GOT3 (cell line): ENCODE measurements around the gene GPN2.
A peak's percentile ranks its signal among the peaks of the same experiment; 100 is the strongest.
"Not testable (repeated sequence)": the region's sequence is repeated elsewhere in the genome, so short reads cannot be mapped to it uniquely, and the experiment has no call there.

Experiments used
- DNase-seq: peaks from one replicate; lab custom pipeline; 2025; ENCODE audit warnings: mixed read lengths; lab: John Stamatoyannopoulos, UW

Gene GPN2

GRCh38 chr1:26900815-26901511 lies 10.9 kb upstream of the GPN2 start:
- DNase-seq = no peak

GRCh38 chr1:26900001-26900814 lies 10.1 kb upstream of the GPN2 start, which contains the start of gene GPATCH3:
Gene GPATCH3, minus strand, starts transcription at chr1:26900467. Its CDS starts 25 bp downstream, at chr1:26900442.
- peak; percentile 72 for DNase-seq

DNA sequence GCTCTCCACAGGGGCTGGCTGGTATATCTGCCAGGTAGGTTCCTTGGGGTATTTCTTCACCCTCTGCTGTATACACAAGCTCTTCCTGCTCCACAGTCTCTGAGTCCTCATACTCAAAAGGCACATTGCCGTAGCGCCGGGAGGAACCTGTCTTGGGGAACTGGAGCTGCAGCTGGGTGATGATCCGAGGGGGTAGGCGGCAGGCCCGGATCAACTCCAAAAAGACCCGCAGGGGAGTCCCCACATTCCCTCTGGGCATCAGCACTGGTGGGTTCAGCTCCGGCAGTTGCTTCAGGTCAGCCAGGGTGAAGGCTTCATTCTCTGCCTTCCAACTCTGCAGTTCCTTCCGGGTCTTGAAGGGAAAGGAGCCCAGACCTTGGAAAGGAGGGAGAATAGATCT lies 7.3 kb upstream of the GPN2 start:
- DNase-seq = no peak

DNA sequence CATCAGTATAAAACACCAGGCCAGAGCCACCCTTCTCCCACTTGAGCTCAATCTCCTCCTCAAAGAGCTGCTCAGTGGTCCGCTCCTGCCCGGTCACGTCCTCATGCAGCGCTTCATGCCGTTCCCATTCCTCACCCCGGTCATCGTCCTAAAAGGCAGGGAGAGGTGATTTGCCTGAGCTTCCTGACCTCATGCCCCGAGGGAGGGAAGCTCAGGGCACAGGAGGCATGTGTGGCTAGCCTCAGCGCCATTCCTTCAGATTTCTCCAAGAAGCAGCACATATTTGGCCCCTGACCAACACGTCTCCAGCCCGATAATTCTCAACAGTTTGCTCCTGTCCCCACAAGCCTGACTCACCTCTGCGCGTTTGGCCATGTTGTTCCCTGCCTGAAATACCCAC lies 4.2 kb upstream of the GPN2 start:
- no peak for DNase-seq

DNA sequence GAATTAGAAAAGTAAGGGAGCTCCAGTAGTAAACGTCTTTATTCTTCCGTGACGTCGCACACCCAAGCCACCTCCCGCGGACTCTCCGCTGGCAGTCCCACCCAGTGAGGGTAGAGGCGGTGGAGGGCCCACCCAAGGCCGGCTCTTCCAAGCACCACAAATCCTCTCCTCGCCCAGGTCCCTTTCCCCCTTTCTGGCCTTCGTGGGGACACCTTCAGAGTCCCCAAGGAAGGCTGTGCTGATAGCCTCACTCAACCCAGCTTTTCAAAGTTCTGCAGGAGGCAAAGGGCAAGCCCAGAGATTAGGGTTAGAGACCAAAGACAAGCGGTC lies 349 bp upstream of the GPN2 start:
- no peak for DNase-seq

DNA sequence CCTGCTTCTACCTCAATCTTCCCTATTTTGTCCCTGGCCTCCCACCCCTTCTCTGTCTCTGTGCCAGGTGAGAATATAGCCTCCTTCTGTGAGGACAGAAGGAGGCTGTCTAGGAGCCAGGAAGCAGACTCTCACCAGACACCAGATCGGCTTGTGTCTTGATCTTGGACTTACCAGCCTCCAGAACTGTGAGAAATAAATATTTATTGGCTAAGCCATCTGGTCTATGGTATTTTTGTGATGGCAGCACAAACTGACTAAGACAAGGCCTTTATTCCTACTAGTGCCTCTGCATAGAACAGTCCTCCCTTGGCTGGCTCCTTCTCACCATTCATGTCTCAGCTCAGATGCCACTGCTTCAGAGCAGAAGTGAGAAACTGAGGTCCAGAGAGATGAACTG lies 1.9 kb downstream of the GPN2 start:
- no peak for DNase-seq

DNA sequence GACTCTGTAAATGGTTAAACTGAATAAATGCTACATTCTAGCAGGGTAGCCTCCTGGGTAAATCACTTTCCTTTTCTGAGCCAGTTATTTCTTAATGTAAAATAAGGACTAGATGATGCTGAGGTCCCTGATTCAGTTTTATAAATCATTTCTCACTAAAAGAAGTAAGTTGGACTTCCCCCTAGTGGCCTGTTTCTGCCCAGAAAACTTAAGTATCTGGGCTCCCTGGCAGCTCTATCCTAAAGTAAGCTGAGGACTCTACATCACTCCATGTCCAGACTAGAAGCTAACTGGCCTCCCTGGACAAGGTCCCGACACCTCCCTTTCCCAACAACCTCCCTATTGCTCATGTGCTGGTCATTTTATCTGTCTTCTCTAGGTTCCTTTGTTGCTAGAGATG lies 3.0 kb downstream of the GPN2 start:
- no peak for DNase-seq

DNA sequence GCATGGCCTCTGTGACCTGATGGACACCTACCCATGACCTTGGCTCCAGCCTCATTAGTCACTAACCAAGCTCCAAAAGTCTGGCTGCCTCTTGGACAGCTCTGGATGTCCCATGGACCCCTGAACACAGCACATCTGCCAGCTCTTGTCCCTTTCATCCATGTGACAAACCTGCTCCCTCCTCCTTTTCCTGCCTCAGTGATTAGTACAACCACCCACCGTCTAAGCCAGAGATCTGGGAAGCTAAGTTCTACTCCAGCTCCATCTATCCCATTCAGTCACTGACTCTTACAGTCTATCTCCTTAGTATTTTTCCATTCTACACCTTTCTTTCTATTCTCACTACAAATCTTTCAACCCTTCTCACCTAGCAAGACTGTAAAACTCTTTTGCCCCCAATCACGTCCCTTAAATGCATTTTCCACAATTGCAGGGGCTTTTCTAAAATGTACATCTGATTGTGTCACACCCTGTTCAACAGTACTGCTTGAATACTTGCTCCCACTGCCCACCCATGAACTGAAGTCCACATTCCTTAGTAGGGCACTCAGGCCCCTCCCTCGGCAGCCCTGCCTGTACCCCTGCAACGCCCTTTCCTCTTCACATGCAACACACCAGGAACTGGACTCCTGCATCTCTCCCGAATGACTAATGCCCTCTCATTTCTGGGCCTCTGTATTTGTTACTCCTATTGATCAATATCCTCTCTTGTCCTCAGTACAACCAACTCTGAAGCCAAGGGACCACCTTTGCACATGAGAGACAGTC lies 7.2 kb downstream of the GPN2 start:
- no peak for DNase-seq

DNA sequence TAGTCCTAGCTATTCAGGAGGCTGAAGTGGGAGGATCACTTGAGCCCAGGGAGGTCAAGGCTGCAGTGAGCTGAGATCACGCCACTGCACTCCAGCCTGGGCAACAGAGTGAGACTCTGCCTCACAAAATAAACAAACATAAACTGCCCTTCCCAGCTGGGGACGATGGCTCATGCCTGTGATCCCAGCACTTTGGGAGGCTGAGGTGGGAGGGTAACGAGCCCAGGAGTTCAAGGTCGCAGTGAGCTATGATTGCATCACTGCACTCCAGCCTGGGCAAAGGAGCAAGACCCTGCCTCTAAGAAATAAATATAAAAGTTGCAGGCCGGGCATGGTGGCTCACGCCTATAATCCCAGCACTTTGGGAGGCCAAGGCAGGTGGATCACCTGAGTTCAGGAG lies 8.5 kb downstream of the GPN2 start:
- DNase-seq = not testable (repeated sequence)

DNA sequence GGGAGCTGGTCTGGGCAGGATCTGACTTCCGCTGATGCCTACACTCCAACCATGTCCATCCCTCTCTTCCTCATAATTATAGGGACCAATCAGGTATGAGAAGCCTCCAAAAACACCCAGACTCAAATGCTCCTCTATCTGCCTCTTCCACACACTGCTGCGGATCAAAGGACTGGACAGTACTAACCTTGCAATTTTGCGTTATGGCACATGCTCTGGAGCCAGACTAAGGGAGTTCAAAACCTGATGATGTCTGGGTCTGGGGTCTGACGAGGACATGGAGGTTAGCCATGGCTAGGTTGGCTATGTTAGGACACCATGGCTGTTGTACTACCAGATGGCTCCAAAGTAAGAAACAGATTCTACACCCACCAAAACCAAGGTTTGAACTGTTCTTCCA lies 10.3 kb downstream of the GPN2 start:
- no peak for DNase-seq

DNA sequence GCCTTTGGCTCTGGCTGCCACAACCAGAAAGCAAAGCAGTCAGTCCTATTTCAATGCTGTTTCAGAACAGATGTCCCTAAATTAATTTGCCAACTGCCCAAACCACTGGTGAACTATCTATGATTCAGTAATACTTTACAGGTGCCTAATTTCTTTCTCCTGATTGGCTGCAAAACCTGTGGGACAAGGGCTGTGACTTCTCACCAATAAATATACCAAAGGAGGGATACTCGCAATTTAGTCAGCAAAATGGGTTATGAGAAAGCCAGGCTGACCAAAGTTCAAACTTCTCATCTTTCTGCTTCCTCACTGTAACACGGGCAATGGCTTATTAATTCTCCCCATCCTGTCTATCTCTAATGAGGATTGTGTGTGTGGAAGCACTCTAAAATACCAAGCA lies 12.8 kb downstream of the GPN2 start:
- no peak for DNase-seq

- no peak for DNase-seq
Observed at GRCh38 chr1:26874896-26875295, 15.2 kb downstream of the GPN2 start.

DNA sequence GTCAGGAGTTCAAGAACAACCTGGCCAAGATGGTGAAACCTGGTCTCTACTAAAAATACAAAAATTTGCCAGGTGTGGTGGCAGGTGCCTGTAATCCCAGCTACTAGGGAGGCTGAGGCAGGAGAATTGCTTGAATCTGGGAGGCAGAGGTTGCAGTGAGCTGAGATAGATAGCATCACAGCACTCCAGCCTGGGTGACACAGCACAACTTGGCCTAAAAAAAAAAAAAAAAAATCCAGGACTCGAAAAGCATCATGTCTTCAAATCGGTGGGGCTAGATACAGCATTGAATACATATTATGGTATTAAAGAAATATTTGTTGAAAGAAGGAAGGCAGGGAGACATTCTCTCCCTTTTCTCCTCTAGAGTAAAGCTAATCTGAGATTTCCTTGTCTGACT lies 17.0 kb downstream of the GPN2 start:
- DNase-seq = not testable (repeated sequence)

GRCh38 chr1:26864610-26865480 lies 25.2 kb downstream of the GPN2 start:
- DNase-seq = peak; percentile 93

DNA sequence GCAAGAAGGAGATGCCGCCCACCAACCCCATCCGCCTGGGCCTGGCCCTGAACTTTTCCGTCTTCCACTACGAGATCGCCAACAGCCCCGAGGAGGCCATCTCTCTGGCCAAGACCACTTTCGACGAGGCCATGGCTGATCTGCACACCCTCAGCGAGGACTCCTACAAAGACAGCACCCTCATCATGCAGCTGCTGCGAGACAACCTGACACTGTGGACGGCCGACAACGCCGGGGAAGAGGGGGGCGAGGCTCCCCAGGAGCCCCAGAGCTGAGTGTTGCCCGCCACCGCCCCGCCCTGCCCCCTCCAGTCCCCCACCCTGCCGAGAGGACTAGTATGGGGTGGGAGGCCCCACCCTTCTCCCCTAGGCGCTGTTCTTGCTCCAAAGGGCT lies 26.4 kb downstream of the GPN2 start:
- no peak for DNase-seq

DNA sequence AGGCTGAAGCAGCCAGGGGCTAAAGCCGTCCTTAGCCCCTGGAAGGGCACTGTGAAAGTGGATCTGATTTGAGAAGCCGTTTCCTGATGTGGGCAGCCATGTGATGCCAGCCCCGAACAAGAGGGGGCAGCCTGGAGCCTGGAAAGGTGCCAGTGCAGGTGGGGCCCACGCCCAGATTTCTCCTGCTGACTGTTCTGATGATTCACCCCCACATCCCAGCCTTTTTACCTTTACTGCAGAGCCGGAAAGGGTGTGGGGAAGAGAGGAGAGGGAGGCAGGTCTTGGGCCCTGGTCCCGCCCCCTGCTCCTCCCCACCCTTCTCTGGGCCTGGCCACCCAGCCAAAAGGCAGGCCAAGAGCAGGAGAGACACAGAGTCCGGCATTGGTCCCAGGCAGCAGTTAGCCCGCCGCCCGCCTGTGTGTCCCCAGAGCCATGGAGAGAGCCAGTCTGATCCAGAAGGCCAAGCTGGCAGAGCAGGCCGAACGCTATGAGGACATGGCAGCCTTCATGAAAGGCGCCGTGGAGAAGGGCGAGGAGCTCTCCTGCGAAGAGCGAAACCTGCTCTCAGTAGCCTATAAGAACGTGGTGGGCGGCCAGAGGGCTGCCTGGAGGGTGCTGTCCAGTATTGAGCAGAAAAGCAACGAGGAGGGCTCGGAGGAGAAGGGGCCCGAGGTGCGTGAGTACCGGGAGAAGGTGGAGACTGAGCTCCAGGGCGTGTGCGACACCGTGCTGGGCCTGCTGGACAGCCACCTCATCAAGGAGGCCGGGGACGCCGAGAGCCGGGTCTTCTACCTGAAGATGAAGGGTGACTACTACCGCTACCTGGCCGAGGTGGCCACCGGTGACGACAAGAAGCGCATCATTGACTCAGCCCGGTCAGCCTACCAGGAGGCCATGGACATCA lies 27.1 kb downstream of the GPN2 start, which contains the start of gene SFN:
SFN (plus strand) TSS at position 369 of the 904 bp plus-strand sequence; CDS start at position 433, 64 bp downstream.
- no peak for DNase-seq

GRCh38 chr1:26861889-26862378 lies 28.1 kb downstream of the GPN2 start:
- no peak for DNase-seq

- DNase-seq = no peak
Observed at GRCh38 chr1:26861286-26861701, 28.8 kb downstream of the GPN2 start.

DNA sequence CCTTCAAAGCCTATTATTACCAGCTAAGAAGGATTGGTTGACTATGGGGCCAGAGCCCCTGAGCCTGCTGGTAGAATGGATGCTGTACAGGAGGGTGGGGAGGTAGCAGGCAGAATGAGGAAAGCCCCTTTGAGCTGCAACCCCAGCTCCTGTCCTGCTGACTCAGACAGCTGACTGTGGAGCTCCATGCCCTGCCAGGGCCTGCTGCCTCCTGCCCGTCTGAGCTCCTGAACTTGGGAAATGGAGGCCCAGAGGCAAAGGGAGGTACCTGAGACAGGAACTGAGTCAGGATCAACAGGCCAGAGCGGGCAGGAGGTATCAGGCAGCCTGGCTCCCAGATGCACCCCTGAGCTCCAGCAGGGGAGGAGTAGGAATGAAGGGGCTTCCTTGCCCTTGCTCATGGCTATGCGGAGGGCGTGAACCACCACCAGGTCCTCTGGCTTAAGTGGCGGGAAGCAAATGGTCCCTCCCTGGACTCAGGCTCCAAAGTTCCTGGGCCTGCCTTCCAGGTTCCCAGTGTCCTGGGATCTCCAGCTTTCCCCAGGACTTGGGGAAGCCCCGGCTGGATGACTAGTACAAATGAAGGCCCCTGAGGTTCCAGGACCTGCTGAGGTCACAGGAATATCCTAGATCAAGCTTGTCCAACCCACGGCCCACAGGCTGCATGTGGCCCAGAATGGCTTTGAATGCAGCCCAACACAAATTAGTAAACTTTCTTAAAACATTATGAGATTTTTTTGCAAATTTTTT lies 31.0 kb downstream of the GPN2 start:
- no peak for DNase-seq

- no peak for DNase-seq
Observed at GRCh38 chr1:26858160-26858559, 31.9 kb downstream of the GPN2 start.
